Small intestine (tissue), 16 donors: Measurements from ENCODE around the gene PPP4R2. TPM values are rescaled to one million over a fixed set of nuclear protein-coding genes. Genes with fewer than 3 reads are reported as not detected.
A peak's percentile ranks its signal among the peaks of the same experiment; 100 is the strongest.

Experiments used
- DNase-seq, 2 donors: peaks; one replicate each; pipeline versions ENCODE4 v3.0.0 to v3.0.0-alpha.2; 2013
- FAIRE-seq: peaks from 2 replicates; lab custom pipeline; 2012; peaks lifted over from hg19 to GRCh38; lab: Jason Lieb, UNC
- H3K27ac ChIP-seq, 3 donors: one replicate each; pipeline ENCODE4 v1.5.1; 2013; ENCODE audit warnings: low read length in 2 of 3, mild to moderate bottlenecking in 2 of 3, control low read depth in 1 of 3, inconsistent platforms in 1 of 3, low read depth in 1 of 3, moderate library complexity in 1 of 3
- H3K27me3 ChIP-seq, 3 donors: one replicate each; pipeline ENCODE4 v1.6.1; 2013; ENCODE audit warnings: low read length in 3 of 3, inconsistent platforms in 1 of 3; ENCODE audit not compliant: control insufficient read depth in 3 of 3, insufficient read depth in 3 of 3
- H3K36me3 ChIP-seq, 3 donors: one replicate each; pipeline ENCODE4 v1.6.1; 2013; ENCODE audit warnings: low read length in 3 of 3, inconsistent platforms in 1 of 3, low read depth in 1 of 3, mild to moderate bottlenecking in 1 of 3, moderate library complexity in 1 of 3; ENCODE audit not compliant: control insufficient read depth in 3 of 3, insufficient read depth in 2 of 3
- H3K4me1 ChIP-seq, 3 donors: one replicate each; pipeline ENCODE4 v1.6.1; 2013; ENCODE audit warnings: low read length in 2 of 3, inconsistent platforms in 1 of 3, low read depth in 1 of 3, mild to moderate bottlenecking in 1 of 3, moderate library complexity in 1 of 3; ENCODE audit not compliant: control insufficient read depth in 3 of 3, insufficient read depth in 2 of 3
- H3K4me3 ChIP-seq, 3 donors: one replicate each; pipeline ENCODE4 v1.5.1; 2013; ENCODE audit warnings: low read length in 3 of 3, control low read depth in 1 of 3, inconsistent platforms in 1 of 3, low read depth in 1 of 3, mild to moderate bottlenecking in 1 of 3, moderate library complexity in 1 of 3
- H3K9me3 ChIP-seq, 2 donors: one replicate each; pipeline ENCODE4 v1.6.1; 2013; ENCODE audit warnings: low read depth in 1 of 2, low read length in 1 of 2; ENCODE audit not compliant: control insufficient read depth in 2 of 2, insufficient read depth in 1 of 2
- WGBS, 3 donors: extraction: QIAGEN DNeasy Blood & Tissue Kit; methylation state at CpG; one replicate each; pipeline ENCODE4 v1.1.7; 2013; 5-methylcytosine and 5-hydroxymethylcytosine counted together
- long read RNA-seq, 10 donors: transcript quantifications; one replicate each; lab custom pipeline, GENCODE V29; 2026
- polyA plus RNA-seq, 4 donors: library from polyadenylated mRNA; stranded (reverse) in 3 of 4; unstranded in 1 of 4; fragments of 200-250 nt in 3 of 4; fragments of 120-200 nt in 1 of 4; gene quantifications; one replicate each; pipeline versions ENCODE4 v1.2.1 to v1.2.3, GENCODE V29; 2013
- donor health status: healthy with polysubstance abuse.
- donor health status: control.
- donor health status: control.
- donor health status: Bipolar disorder and iron deficiency.
- donor health status: healthy.

Gene PPP4R2
- 10 to 100 TPM; 18.8 to 67.6 (median 24.1) TPM for polyA plus RNA-seq
- long read RNA-seq, donor 1 = 0 reads
- long read RNA-seq, donor 2, full-length matches to known transcripts = 12 of 12 reads
- long read RNA-seq, donor 2, partial matches to known transcripts = 0 of 12 reads
- long read RNA-seq, donor 2, other reads (novel, unspliced or antisense) = 0 of 12 reads
- long read RNA-seq, donor 3, full-length matches to known transcripts = 18 of 18 reads
- long read RNA-seq, donor 3, partial matches to known transcripts = 0 of 18 reads
- long read RNA-seq, donor 3, other reads (novel, unspliced or antisense) = 0 of 18 reads
- long read RNA-seq, donor 4, full-length matches to known transcripts = 1 of 1 reads
- long read RNA-seq, donor 4, partial matches to known transcripts = 0 of 1 reads
- long read RNA-seq, donor 4, other reads (novel, unspliced or antisense) = 0 of 1 reads
- long read RNA-seq, donor 5, full-length matches to known transcripts = 3 of 3 reads
- long read RNA-seq, donor 5, partial matches to known transcripts = 0 of 3 reads
- long read RNA-seq, donor 5, other reads (novel, unspliced or antisense) = 0 of 3 reads
- long read RNA-seq, donor 6, full-length matches to known transcripts = 15 of 15 reads
- long read RNA-seq, donor 6, partial matches to known transcripts = 0 of 15 reads
- long read RNA-seq, donor 6, other reads (novel, unspliced or antisense) = 0 of 15 reads
- long read RNA-seq, donor 7 = 0 reads
- long read RNA-seq, donor 8, full-length matches to known transcripts = 2 of 2 reads
- long read RNA-seq, donor 8, partial matches to known transcripts = 0 of 2 reads
- long read RNA-seq, donor 8, other reads (novel, unspliced or antisense) = 0 of 2 reads
- long read RNA-seq, donor 9, full-length matches to known transcripts = 7 of 7 reads
- long read RNA-seq, donor 9, partial matches to known transcripts = 0 of 7 reads
- long read RNA-seq, donor 9, other reads (novel, unspliced or antisense) = 0 of 7 reads
- long read RNA-seq, donor 10, full-length matches to known transcripts = 30 of 38 reads
- long read RNA-seq, donor 10, partial matches to known transcripts = 8 of 38 reads
- long read RNA-seq, donor 10, other reads (novel, unspliced or antisense) = 0 of 38 reads

- no peak for FAIRE-seq
- WGBS, 3 donors = 1 to 2% (median 1%) methylated on average over 48 to 75 of the region's 75 CpGs
- H3K4me3 ChIP-seq = peak within 1 kb of the TSS; percentile 77 to 90 (median 84)
Measured at GRCh38 chr3:72996473-72997333, at the start of gene PPP4R2. Gene PPP4R2, plus strand, starts transcription at chr3:72996811. Its CDS starts 227 bp downstream, at chr3:72997038.

GRCh38 chr3:72947715-72948490 lies 48.7 kb upstream of the PPP4R2 start:
- Histone ChIP-seq H3K4me3 (no peak overlapping the region), H3K36me3 (no peaks in the 10 kb centered on the region), H3K4me1 (peaks cover 2 to 21% (median 2%) of the 10 kb centered on the region in 3 donors), H3K9me3 (no peaks in the 10 kb centered on the region), H3K27me3 (no peaks in the 10 kb centered on the region), H3K27ac (peak overlapping the region in 1 of 3 donors; percentile 40)
- DNase-seq (peak; percentile 71 to 86), FAIRE-seq (no peak)
- 56 to 73% (median 66%) methylated on average over 8 of the region's 8 CpGs for WGBS, 3 donors

More at GRCh38 chr3:72996473-72997333, at the start of gene PPP4R2:
- Histone ChIP-seq H3K27me3 (no peaks in the 10 kb centered on the region), H3K36me3 (peaks cover 0 to 7% (median 4%) of the 10 kb centered on the region in 3 donors), H3K27ac (peak within 1 kb of the TSS; percentile 91 to 96 (median 93)), H3K4me1 (peaks cover 5 to 7% (median 6%) of the 10 kb centered on the region in 3 donors), H3K9me3 (no peaks in the 10 kb centered on the region)
- peak; percentile 90 to 96 for DNase-seq

GRCh38 chr3:72949016-72949415 lies 47.6 kb upstream of the PPP4R2 start:
- FAIRE-seq (no peak), DNase-seq (no peak)
- no peak overlapping the region for H3K4me3 ChIP-seq
- no peaks in the 10 kb centered on the region for H3K27me3 ChIP-seq
- no peaks in the 10 kb centered on the region for H3K9me3 ChIP-seq
- H3K27ac ChIP-seq = no peak overlapping the region
- no peaks in the 10 kb centered on the region for H3K36me3 ChIP-seq
- H3K4me1 ChIP-seq = peaks cover 2 to 26% (median 2%) of the 10 kb centered on the region in 3 donors
- WGBS, 3 donors = 82 to 93% (median 84%) methylated on average over 4 of the region's 4 CpGs

GRCh38 chr3:72950372-72950771 lies 46.2 kb upstream of the PPP4R2 start:
- Histone ChIP-seq H3K9me3 (no peaks in the 10 kb centered on the region), H3K27me3 (no peaks in the 10 kb centered on the region), H3K4me3 (no peak overlapping the region), H3K4me1 (peaks cover 2 to 26% (median 2%) of the 10 kb centered on the region in 3 donors), H3K27ac (no peak overlapping the region), H3K36me3 (no peaks in the 10 kb centered on the region)
- DNase-seq = no peak
- no peak for FAIRE-seq
- 84 to 89% (median 88%) methylated on average over 8 of the region's 8 CpGs for WGBS, 3 donors

- no peak for FAIRE-seq
- no peak for DNase-seq
- no peak overlapping the region for H3K4me3 ChIP-seq
- peaks cover 2 to 26% (median 2%) of the 10 kb centered on the region in 3 donors for H3K4me1 ChIP-seq
- H3K36me3 ChIP-seq = no peaks in the 10 kb centered on the region
- H3K27me3 ChIP-seq = no peaks in the 10 kb centered on the region
- no peaks in the 10 kb centered on the region for H3K9me3 ChIP-seq
- H3K27ac ChIP-seq = no peak overlapping the region
- 21 to 45% (median 39%) methylated on average over 4 of the region's 4 CpGs for WGBS, 3 donors
Measured at GRCh38 chr3:72950801-72951200, 45.8 kb upstream of the PPP4R2 start.

GRCh38 chr3:72951259-72951722 lies 45.3 kb upstream of the PPP4R2 start:
- Histone ChIP-seq H3K27me3 (no peaks in the 10 kb centered on the region), H3K4me1 (peaks cover 2 to 26% (median 2%) of the 10 kb centered on the region in 3 donors), H3K36me3 (no peaks in the 10 kb centered on the region), H3K4me3 (no peak overlapping the region), H3K9me3 (no peaks in the 10 kb centered on the region), H3K27ac (no peak overlapping the region)
- DNase-seq (no peak), FAIRE-seq (no peak)
- WGBS, 3 donors = 62 to 70% (median 68%) methylated on average over 6 of the region's 6 CpGs

GRCh38 chr3:72953325-72953956 lies 43.2 kb upstream of the PPP4R2 start:
- Histone ChIP-seq H3K36me3 (no peaks in the 10 kb centered on the region), H3K4me1 (peaks cover 2 to 24% (median 2%) of the 10 kb centered on the region in 3 donors), H3K27me3 (no peaks in the 10 kb centered on the region), H3K9me3 (no peaks in the 10 kb centered on the region), H3K27ac (no peak overlapping the region), H3K4me3 (no peak overlapping the region)
- FAIRE-seq (no peak), DNase-seq (no peak)
- 84 to 87% (median 84%) methylated on average over 7 of the region's 7 CpGs for WGBS, 3 donors
